ENCODE results near the gene DOCK4.

The DOCK4 gene

GRCh38 chr7:112144284-112145059 is 61.7 kb downstream of the DOCK4 start:
- Mint-ChIP-seq H3K9me3 (ENCODE audit: low read depth) (no peaks in the 10 kb centered on the region), H3K4me1 (ENCODE audit: low read depth) (no peaks in the 10 kb centered on the region), H3K36me3 (no peaks in the 10 kb centered on the region), H3K27ac (no peak overlapping the region), H3K4me3 (no peak overlapping the region), H3K27me3 (peaks cover 5% of the 10 kb centered on the region)

- Mint-ChIP-seq H3K4me3 (no peak overlapping the region), H3K4me1 (ENCODE audit: low read depth) (no peaks in the 10 kb centered on the region), H3K27me3 (peaks cover 5% of the 10 kb centered on the region), H3K9me3 (ENCODE audit: low read depth) (no peaks in the 10 kb centered on the region), H3K27ac (no peak overlapping the region), H3K36me3 (no peaks in the 10 kb centered on the region)
These were observed 62.6 kb downstream of the DOCK4 start for GRCh38 chr7:112143582-112143981.

GRCh38 chr7:112143136-112143535 is 63.1 kb downstream of the DOCK4 start:
- Mint-ChIP-seq H3K27me3 (peaks cover 5% of the 10 kb centered on the region), H3K4me1 (ENCODE audit: low read depth) (no peaks in the 10 kb centered on the region), H3K4me3 (no peak overlapping the region), H3K36me3 (no peaks in the 10 kb centered on the region), H3K9me3 (ENCODE audit: low read depth) (no peaks in the 10 kb centered on the region), H3K27ac (no peak overlapping the region)

GRCh38 chr7:112140600-112140999 is 65.6 kb downstream of the DOCK4 start:
- no peak overlapping the region for H3K27ac Mint-ChIP-seq
- no peak overlapping the region for H3K4me3 Mint-ChIP-seq
- H3K27me3 Mint-ChIP-seq = no peaks in the 10 kb centered on the region
- no peaks in the 10 kb centered on the region for H3K36me3 Mint-ChIP-seq
- H3K4me1 Mint-ChIP-seq (ENCODE audit: low read depth) = no peaks in the 10 kb centered on the region
- H3K9me3 Mint-ChIP-seq (ENCODE audit: low read depth) = no peaks in the 10 kb centered on the region

GRCh38 chr7:112138938-112139337 is 67.3 kb downstream of the DOCK4 start:
- H3K27me3 Mint-ChIP-seq = no peaks in the 10 kb centered on the region
- H3K4me1 Mint-ChIP-seq (ENCODE audit: low read depth) = no peaks in the 10 kb centered on the region
- H3K4me3 Mint-ChIP-seq = no peak overlapping the region
- H3K27ac Mint-ChIP-seq = no peak overlapping the region
- H3K36me3 Mint-ChIP-seq = no peaks in the 10 kb centered on the region
- H3K9me3 Mint-ChIP-seq (ENCODE audit: low read depth) = no peaks in the 10 kb centered on the region

- H3K9me3 Mint-ChIP-seq (ENCODE audit: low read depth) = no peaks in the 10 kb centered on the region
- H3K27me3 Mint-ChIP-seq = no peaks in the 10 kb centered on the region
- no peaks in the 10 kb centered on the region for H3K4me1 Mint-ChIP-seq (ENCODE audit: low read depth)
- no peak overlapping the region for H3K4me3 Mint-ChIP-seq
- no peaks in the 10 kb centered on the region for H3K36me3 Mint-ChIP-seq
- H3K27ac Mint-ChIP-seq = no peak overlapping the region
These were observed 67.8 kb downstream of the DOCK4 start for GRCh38 chr7:112138325-112138852.

- Mint-ChIP-seq H3K27ac (no peak overlapping the region), H3K36me3 (no peaks in the 10 kb centered on the region), H3K9me3 (ENCODE audit: low read depth) (no peaks in the 10 kb centered on the region), H3K4me1 (ENCODE audit: low read depth) (no peaks in the 10 kb centered on the region), H3K27me3 (no peaks in the 10 kb centered on the region), H3K4me3 (no peak overlapping the region)
These were observed 68.8 kb downstream of the DOCK4 start for GRCh38 chr7:112137141-112138101.

GRCh38 chr7:112136271-112137008 is 69.8 kb downstream of the DOCK4 start:
- Mint-ChIP-seq H3K9me3 (ENCODE audit: low read depth) (no peaks in the 10 kb centered on the region), H3K4me3 (no peak overlapping the region), H3K27ac (no peak overlapping the region), H3K4me1 (ENCODE audit: low read depth) (no peaks in the 10 kb centered on the region), H3K27me3 (no peaks in the 10 kb centered on the region), H3K36me3 (no peaks in the 10 kb centered on the region)

- Mint-ChIP-seq H3K4me3 (no peak overlapping the region), H3K9me3 (ENCODE audit: low read depth) (no peaks in the 10 kb centered on the region), H3K27me3 (no peaks in the 10 kb centered on the region), H3K36me3 (no peaks in the 10 kb centered on the region), H3K27ac (no peak overlapping the region), H3K4me1 (ENCODE audit: low read depth) (no peaks in the 10 kb centered on the region)
These were observed 70.4 kb downstream of the DOCK4 start for GRCh38 chr7:112135815-112136214.

- Mint-ChIP-seq H3K9me3 (ENCODE audit: low read depth) (no peaks in the 10 kb centered on the region), H3K4me3 (no peak overlapping the region), H3K36me3 (no peaks in the 10 kb centered on the region), H3K4me1 (ENCODE audit: low read depth) (no peaks in the 10 kb centered on the region), H3K27ac (no peak overlapping the region), H3K27me3 (peaks cover 1% of the 10 kb centered on the region)
These were observed 72.2 kb downstream of the DOCK4 start for GRCh38 chr7:112134039-112134438.

- Mint-ChIP-seq H3K9me3 (ENCODE audit: low read depth) (no peaks in the 10 kb centered on the region), H3K4me3 (no peak overlapping the region), H3K36me3 (no peaks in the 10 kb centered on the region), H3K27me3 (peaks cover 1% of the 10 kb centered on the region), H3K27ac (no peak overlapping the region), H3K4me1 (ENCODE audit: low read depth) (no peaks in the 10 kb centered on the region)
These were observed 72.9 kb downstream of the DOCK4 start for GRCh38 chr7:112133328-112133727.

- no peaks in the 10 kb centered on the region for H3K9me3 Mint-ChIP-seq (ENCODE audit: low read depth)
- no peak overlapping the region for H3K4me3 Mint-ChIP-seq
- H3K27me3 Mint-ChIP-seq = peaks cover 1% of the 10 kb centered on the region
- no peaks in the 10 kb centered on the region for H3K4me1 Mint-ChIP-seq (ENCODE audit: low read depth)
- no peak overlapping the region for H3K27ac Mint-ChIP-seq
- H3K36me3 Mint-ChIP-seq = no peaks in the 10 kb centered on the region
These were observed 74.0 kb downstream of the DOCK4 start for GRCh38 chr7:112132051-112132694.

GRCh38 chr7:112130729-112131410 is 75.3 kb downstream of the DOCK4 start:
- Mint-ChIP-seq H3K36me3 (no peaks in the 10 kb centered on the region), H3K4me3 (no peak overlapping the region), H3K27ac (no peak overlapping the region), H3K4me1 (ENCODE audit: low read depth) (no peaks in the 10 kb centered on the region), H3K9me3 (ENCODE audit: low read depth) (no peaks in the 10 kb centered on the region), H3K27me3 (peaks cover 1% of the 10 kb centered on the region)
